Measurements from ENCODE around the gene MARCHF10.

The MARCHF10 gene

GRCh38 chr17:62690168-62690897, 117.8 kb downstream of the MARCHF10 start:
- H3K4me1 ChIP-seq (ENCODE audit: insufficient read depth, low read length, poor library complexity, severe bottlenecking): no peaks in the 10 kb centered on the region
- H3K79me2 ChIP-seq (ENCODE audit: insufficient read depth, low read length): no peaks in the 10 kb centered on the region
- no peak overlapping the region for H2AFZ ChIP-seq (ENCODE audit: low read length)
- H4K20me1 ChIP-seq (ENCODE audit: insufficient read depth, low read length, poor library complexity, severe bottlenecking): no peaks in the 10 kb centered on the region
- H3K4me3 ChIP-seq (ENCODE audit: low read length, poor library complexity, severe bottlenecking): no peak overlapping the region
- H3F3A ChIP-seq (ENCODE audit: low read depth): no peaks in the 10 kb centered on the region
- no peak overlapping the region for H3K4me2 ChIP-seq (ENCODE audit: low read depth, low read length, poor library complexity, severe bottlenecking)
- no peaks in the 10 kb centered on the region for H3K36me3 ChIP-seq (ENCODE audit: insufficient read depth, low read length)
- TF ChIP-seq CTCF (conservative IDR thresholded peaks at IDR 0.05; ENCODE audit: low read length) (no peak), EZH2phosphoT487 (IDR thresholded peaks at IDR 0.05; ENCODE audit: borderline replicate concordance) (no peak)
- no peaks in the 10 kb centered on the region for H3K27me3 ChIP-seq (ENCODE audit: insufficient read depth, low read length, poor library complexity, severe bottlenecking)
- H3K9ac ChIP-seq (ENCODE audit: low read depth, low read length, poor library complexity, severe bottlenecking): no peak overlapping the region
- no peaks in the 10 kb centered on the region for H3K9me2 ChIP-seq (replicated peaks; ENCODE audit: low read depth, low read length)
- no peaks in the 10 kb centered on the region for H3K9me3 ChIP-seq (ENCODE audit: insufficient read depth, low read depth, low read length)

GRCh38 chr17:62689441-62690167, 118.5 kb downstream of the MARCHF10 start:
- no peak overlapping the region for H3K4me2 ChIP-seq (ENCODE audit: low read depth, low read length, poor library complexity, severe bottlenecking)
- no peaks in the 10 kb centered on the region for H3K9me3 ChIP-seq (ENCODE audit: insufficient read depth, low read depth, low read length)
- no peaks in the 10 kb centered on the region for H3K27me3 ChIP-seq (ENCODE audit: insufficient read depth, low read length, poor library complexity, severe bottlenecking)
- H2AFZ ChIP-seq (ENCODE audit: low read length): no peak overlapping the region
- H3K4me3 ChIP-seq (ENCODE audit: low read length, poor library complexity, severe bottlenecking): no peak overlapping the region
- no peak for TF ChIP-seq CTCF (conservative IDR thresholded peaks at IDR 0.05; ENCODE audit: low read length)
- no peak for TF ChIP-seq EZH2phosphoT487 (IDR thresholded peaks at IDR 0.05; ENCODE audit: borderline replicate concordance)
- H4K20me1 ChIP-seq (ENCODE audit: insufficient read depth, low read length, poor library complexity, severe bottlenecking): no peaks in the 10 kb centered on the region
- H3F3A ChIP-seq (ENCODE audit: low read depth): no peaks in the 10 kb centered on the region
- no peaks in the 10 kb centered on the region for H3K9me2 ChIP-seq (replicated peaks; ENCODE audit: low read depth, low read length)
- H3K4me1 ChIP-seq (ENCODE audit: insufficient read depth, low read length, poor library complexity, severe bottlenecking): no peaks in the 10 kb centered on the region
- no peak overlapping the region for H3K9ac ChIP-seq (ENCODE audit: low read depth, low read length, poor library complexity, severe bottlenecking)
- H3K36me3 ChIP-seq (ENCODE audit: insufficient read depth, low read length): no peaks in the 10 kb centered on the region
- H3K79me2 ChIP-seq (ENCODE audit: insufficient read depth, low read length): no peaks in the 10 kb centered on the region

DNA sequence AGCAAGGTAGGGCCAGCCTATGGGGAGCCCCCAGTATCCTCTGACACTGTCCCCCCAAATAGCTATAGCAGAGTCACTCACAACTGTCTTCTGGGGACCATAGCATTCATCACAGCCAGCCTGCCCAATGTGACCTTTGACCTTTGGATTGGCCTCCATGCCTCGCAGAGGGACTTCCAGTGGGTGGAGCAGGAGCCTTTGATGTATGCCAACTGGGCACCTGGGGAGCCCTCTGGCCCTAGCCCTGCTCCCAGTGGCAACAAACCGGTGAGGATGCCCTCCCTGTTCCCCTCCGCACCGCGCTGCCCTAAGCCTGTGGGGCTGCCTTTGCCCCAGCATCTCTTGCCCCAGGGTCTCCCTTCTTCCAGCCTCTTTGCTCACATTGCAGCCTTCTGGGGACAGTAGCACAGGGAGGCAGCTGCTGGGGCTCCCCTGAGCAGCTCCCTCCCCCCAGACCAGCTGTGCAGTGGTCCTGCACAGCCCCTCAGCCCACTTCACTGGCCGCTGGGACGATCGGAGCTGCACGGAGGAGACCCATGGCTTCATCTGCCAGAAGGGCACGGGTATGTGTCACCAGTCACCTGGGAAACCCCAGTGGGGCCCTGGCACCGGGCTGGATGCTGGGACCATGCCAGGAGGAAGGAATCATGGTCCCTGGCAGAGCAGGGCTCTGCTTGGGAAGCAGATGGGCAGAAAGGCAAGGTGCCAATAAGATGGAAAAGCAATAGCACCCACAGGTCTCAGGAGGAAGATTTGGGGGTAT, 119.5 kb downstream of the MARCHF10 start:
- Histone ChIP-seq H2AFZ (ENCODE audit: low read length) (no peak overlapping the region), H3K4me1 (ENCODE audit: insufficient read depth, low read length, poor library complexity, severe bottlenecking) (no peaks in the 10 kb centered on the region), H3K79me2 (ENCODE audit: insufficient read depth, low read length) (no peaks in the 10 kb centered on the region), H3K36me3 (ENCODE audit: insufficient read depth, low read length) (no peaks in the 10 kb centered on the region), H3K4me2 (ENCODE audit: low read depth, low read length, poor library complexity, severe bottlenecking) (no peak overlapping the region), H3K9ac (ENCODE audit: low read depth, low read length, poor library complexity, severe bottlenecking) (no peak overlapping the region), H3K27me3 (ENCODE audit: insufficient read depth, low read length, poor library complexity, severe bottlenecking) (no peaks in the 10 kb centered on the region), H4K20me1 (ENCODE audit: insufficient read depth, low read length, poor library complexity, severe bottlenecking) (no peaks in the 10 kb centered on the region), H3F3A (ENCODE audit: low read depth) (no peaks in the 10 kb centered on the region), H3K9me3 (ENCODE audit: insufficient read depth, low read depth, low read length) (no peaks in the 10 kb centered on the region), H3K9me2 (replicated peaks; ENCODE audit: low read depth, low read length) (no peaks in the 10 kb centered on the region), H3K4me3 (ENCODE audit: low read length, poor library complexity, severe bottlenecking) (no peak overlapping the region)
- TF ChIP-seq CTCF (conservative IDR thresholded peaks at IDR 0.05; ENCODE audit: low read length) (no peak), EZH2phosphoT487 (IDR thresholded peaks at IDR 0.05; ENCODE audit: borderline replicate concordance) (no peak)

All from Loucy (cell line).